Stimulated activated CD4-positive, alpha-beta T cell treated with anti-CD3 and anti-CD28 coated beads, Interleukin-4, amount 100 ng/mL, for 24 hours (primary cell): ENCODE results near the gene TK1.

Experiments
- DNase-seq: peaks from one replicate; pipeline ENCODE4 v3.0.0-alpha.2; 2020

TK1 gene

DNA sequence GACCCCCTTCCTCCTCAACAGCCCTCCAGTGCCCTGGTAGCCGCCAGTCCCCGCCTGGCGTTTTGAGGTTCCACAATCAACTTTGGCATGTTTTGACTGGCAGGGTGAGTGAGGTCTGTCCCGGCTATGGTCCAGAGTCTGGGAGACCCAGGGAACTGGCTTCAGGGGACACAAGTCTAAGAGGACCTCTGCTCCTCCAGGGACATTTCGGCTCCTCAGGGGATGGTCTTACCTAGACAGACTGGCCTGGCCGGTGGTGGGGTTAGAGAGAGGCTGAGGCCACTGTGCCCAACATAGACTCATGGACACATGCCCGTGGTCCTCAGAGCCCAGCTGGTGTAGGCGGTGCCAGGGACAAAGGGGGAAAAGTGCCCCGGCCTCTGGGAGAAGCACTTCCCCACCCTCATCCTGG lies 54.1 kb downstream of the TK1 start:
- no peak for DNase-seq

DNA sequence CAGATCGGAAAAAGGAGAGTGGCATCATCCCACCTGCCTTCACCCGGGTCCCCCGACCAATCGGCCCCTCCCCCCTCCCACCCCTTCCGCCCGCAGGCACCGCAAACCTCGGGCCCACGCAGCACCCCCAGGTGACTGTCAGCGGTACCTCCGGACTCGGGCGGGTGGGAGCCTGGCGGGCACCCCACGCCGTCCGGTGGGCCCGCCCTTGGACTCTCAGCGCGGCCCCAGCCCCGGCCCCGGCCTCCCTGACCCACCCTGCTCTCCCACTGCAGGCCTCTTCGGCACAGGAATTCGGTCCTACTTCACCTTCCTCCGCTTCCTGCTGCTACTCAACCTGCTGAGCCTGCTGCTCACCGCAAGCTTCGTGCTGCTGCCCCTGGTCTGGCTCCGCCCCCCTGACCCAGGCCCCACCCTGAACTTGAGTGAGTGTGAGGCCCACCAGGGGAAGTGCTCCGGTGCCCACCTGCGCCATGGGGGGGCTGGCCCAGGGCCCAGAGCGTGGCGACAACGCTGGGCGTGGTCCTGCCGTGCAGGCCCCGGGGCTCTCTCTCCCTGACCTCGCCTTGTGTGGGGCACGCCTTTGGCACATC lies 54.7 kb downstream of the TK1 start:
- DNase-seq: peak; percentile 63

DNA sequence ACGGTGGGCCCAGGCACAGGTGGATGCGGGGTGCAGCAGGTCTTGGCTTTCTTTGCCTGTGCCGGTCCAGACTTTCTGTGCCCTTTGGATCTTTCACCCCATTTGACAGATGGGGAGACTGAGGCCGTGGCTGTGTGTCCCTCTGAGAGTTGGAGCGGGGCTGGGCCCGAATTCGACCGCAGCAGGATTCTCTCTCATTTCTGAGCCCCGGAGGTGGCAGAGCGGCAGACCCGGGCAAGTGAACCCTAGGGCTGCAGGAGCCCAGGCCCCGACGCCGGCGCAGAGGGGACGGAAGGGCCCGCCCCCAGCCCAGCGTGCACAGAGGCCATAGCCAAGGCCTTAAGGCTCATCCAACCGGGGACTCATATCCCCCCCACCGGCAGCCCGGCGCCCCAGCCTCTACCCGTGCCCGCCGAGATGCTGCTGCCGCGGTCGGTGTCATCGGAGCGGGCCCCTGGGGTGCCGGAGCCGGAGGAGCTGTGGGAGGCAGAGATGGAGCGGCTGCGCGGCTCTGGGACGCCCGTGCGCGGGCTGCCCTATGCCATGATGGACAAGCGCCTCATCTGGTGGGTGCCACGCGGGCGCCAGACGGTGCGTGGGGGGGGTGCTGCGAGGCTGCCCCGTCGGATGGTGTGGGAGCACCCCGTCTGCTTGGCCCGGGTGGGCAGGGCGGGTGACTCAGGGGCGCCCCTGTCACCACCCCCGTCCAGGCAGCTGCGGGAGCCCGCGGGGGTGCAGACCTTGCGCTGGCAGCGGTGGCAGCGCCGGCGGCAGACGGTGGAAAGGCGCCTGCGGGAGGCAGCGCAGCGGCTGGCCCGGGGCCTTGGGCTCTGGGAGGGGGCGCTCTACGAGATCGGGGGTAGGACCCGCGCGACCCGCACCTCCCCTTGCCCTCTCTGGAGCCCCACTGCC lies 55.4 kb downstream of the TK1 start:
- peak; percentile 49 for DNase-seq

DNA sequence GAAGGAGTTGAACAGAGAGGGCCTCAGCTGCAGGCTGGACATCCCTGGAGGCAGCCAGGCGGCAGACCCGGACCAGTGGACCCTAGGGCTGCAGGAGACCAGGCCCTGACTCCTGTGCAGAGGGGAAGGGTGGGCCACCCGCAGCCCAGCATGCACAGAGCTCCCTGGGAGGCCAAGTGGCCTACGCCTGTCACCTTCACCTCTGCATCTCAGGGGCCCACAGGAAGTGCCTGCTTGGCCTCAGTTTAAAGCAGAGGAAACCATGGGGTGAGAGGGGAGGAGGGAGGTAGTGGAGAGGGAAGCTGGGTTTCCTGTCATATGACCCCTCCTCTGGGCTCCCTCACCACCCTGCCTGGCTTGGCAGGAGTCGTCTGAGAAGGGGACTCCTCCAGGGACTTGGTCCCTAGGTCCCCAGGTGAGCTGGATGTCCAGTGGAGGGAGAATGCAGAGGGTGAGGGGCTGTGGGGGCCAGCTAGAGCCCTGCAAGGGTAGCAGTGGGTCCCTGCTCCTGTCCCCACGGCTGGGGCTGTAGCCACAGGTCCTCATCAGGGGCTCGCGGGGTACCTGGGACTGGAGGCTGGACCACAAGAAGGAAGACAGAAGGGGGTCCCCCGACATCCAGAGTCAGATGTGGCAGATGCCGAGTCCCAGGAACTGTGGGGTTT lies 56.3 kb downstream of the TK1 start, which contains the start of gene TMC8:
TMC8 (plus strand) TSS at position 335 of the 665 bp plus-strand sequence. CDS start 818 bp downstream, outside the sequence.
- peak; percentile 70 for DNase-seq

DNA sequence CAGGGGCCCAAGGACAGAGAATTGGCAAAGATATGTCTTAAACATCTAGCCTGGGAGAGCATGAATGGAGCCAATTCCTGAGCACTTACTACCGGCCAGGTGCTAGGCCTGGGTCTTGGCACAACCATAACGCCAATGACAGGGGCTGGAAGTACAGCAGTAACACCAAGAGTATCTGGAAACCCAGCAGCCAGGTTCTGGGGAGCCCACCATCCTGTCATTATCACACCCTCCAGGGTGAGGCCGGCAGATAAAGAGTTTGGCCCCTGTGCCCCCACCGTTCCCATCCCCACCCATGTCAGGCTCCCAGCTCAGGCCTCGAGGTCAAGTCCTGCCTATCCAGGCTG lies 56.8 kb downstream of the TK1 start:
- DNase-seq: no peak

DNA sequence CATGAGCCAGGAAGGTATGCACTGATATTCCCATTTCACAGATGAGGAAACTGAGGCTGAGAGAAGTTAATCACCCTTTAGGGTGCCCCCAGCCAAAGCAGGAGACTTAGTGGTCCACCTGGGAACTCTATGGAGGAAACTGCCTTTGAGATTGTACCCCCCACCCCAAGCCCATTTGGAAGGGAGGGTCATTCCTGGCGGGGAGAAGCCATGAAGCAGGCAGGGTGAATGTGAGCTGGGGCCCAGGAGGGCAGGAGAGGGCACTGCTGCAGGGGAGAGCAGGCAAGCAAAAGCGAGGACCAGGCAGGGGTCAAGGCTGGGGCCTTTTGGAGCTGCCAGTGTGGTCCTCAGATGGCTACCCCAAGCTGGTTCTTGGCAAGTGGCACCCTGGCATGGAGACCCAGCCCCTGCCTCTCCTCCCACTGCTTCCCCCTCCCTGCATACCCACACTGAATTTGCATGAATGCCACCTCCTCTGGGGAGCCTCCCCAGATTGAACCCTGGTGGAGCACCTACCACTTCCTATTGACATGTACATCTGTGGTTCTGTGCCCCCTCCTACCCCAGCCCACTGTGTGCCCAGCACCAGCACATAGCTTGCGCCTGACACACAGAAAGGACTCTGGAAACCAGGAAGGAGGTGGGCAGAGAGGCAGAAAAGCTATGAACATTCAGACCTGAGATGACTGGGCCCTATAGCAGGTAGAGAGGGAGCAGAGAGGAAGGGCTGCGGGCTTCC lies 57.3 kb downstream of the TK1 start:
- DNase-seq: no peak

DNA sequence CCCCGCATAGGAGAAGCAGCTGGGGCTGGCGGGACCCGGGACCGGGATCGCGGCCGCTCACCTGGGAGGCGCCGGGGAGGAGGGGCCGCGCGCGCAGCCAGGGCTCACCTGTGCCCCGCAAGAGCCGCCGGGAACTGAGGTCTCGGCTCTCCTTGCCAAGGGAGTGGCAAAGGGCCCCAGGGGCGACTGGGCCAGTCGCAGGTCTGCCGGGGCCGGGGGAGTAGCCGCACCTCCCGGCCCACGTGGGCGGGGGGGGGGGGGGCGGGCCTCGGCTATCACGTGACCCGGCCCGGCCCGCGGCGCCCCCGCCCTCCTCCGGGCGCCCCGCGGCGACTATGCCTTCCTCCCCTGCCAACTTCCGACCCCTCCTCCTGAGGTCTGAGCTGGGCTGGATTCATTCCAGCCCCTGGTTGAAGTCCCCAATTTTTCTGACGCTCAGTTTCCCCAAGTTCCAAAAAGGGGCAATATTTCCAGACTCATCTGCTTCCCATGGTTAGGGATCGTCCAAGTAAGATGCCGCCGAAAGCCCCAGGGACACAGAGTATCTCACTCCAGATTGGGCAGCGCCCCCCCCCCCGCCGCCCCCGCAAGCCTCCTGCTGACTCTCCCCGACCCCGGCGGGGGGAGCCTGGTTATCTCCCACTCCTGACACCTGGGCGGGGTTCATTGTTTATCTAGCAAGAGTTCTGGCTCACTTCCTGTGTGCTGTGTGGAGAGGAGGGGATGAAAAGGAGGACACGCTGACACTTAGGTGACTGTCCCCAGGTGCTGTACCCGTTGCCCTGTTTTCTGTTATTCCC lies 58.1 kb downstream of the TK1 start, which contains the start of gene TMC6:
TMC6 (minus strand) TSS at position 205 of the 800 bp plus-strand sequence. CDS start 1,923 bp downstream, outside the sequence.
- DNase-seq: peak; percentile 59

DNA sequence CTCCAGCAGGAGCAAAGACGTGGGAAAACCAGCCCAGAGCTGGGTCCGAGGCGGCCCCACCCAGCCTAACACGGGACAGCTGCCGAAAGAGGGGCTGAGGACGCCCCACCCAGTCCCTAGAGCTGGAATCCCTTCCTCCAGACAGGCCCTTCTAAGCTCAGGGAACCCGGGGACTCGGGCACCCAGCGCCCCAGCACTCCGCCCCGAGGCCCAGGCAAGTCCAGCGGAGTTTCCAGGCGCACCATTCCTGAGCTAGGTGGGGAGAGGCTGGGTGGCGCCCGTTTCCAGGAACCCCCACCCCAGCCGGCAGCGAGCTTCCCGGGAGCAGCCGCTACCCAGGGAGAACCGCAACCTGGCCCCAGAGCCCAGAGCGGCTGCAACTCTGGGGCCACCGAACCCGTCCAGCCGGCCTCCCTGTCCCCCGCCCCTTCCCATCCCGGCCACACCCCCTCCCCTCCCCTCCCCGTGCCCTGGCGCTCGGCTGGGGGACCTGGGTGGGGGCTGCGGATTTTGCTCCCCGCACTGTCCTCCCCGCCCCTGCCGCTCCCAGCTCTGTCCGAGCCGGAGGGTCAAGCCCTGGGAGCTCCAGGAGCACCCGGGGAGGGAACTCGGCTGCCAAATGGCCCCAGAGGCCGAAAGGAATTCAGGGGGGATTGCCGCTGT lies 58.8 kb downstream of the TK1 start:
- no peak for DNase-seq

DNA sequence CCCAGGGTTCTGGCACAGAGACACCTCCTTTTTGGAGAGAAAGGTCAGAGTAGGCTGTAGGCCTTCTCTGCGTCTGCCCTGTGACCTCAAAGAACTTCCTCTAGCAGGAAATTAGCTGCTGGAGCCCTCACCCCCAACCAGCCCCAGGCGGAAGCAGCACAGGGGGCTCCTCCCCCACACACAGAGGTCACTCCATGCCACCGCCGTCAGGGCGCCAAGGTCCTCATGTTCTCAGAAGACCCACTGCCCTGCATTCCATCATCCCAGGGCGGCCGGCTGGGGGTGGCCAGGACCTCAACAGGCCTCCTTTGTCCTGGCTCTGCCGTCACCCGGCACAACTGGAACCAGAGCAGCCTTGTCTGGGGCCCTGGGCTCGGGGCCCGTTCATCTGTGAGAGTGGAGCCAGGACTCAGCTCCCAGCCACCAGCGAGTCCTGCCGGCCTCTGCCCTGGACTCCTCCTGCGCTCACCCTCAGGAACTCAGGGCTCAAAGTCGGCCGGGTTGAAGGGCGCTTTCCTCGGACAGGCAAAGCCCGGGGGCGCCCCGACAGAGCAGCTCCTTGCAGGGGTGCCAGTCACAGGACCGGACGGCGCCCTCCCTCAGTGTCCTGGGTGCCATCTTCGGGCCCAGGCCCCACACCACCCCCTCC lies 59.5 kb downstream of the TK1 start:
- peak; percentile 62 for DNase-seq

DNA sequence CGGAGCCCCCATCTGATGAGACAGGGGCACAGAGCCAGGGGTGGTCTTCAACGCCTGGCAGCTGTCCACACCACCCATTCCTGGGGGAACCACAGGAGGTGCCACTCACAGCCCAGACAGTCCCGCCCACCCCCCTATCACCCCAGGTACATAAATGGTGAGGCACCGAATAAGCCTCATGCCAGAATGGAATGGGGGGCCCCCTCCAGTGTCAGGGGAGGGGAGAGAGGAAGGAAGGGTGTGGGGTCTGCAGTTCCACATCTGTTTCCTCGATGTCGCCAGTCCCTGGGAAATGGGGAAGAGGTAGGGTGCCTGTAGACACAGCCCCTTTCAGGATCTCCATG lies 60.0 kb downstream of the TK1 start:
- DNase-seq: no peak

DNA sequence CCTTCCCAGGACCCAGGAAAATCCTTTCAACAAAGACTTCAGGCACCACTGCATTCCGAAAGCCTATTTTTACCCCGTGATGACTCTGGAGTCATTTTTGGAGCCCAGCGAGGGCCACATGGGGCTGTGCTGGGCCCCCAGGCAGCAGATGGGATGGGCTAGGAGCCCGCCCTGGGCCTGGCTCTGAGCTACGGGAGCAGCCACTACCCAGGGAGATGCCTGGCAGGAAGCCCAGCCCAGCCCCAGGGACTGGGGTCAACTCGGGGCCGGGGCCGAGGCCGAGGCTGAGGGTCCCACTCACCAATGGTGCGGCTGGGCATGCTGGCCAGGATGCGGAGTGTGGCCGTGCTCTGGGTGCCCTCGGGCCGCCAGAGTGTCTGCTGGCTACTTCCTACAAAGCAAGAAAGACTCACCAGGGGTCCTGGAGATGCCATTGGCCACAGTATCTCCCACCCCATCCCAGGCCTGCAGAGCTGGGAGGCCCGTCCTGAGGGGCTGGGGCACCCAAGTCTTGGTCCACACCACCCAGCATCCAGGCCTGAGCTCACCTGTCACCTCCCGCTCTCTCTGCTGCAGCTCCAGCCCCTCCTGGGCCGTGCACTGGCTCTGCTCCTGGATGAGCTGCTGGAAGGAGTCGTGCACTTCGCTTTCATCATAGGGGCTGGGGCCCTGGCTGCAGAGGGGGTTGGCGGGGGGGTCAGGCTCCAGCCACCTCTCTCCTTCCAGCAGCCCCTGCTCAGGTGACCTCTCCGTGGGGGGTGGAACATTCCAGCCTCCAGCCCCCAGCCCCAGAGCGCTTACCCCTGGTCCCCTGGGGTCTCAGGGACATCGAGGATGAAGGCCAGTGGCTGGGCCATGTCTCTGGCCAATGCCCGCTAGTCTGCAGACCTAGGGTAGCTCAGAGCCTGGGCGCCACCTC lies 60.6 kb downstream of the TK1 start:
- DNase-seq: no peak

DNA sequence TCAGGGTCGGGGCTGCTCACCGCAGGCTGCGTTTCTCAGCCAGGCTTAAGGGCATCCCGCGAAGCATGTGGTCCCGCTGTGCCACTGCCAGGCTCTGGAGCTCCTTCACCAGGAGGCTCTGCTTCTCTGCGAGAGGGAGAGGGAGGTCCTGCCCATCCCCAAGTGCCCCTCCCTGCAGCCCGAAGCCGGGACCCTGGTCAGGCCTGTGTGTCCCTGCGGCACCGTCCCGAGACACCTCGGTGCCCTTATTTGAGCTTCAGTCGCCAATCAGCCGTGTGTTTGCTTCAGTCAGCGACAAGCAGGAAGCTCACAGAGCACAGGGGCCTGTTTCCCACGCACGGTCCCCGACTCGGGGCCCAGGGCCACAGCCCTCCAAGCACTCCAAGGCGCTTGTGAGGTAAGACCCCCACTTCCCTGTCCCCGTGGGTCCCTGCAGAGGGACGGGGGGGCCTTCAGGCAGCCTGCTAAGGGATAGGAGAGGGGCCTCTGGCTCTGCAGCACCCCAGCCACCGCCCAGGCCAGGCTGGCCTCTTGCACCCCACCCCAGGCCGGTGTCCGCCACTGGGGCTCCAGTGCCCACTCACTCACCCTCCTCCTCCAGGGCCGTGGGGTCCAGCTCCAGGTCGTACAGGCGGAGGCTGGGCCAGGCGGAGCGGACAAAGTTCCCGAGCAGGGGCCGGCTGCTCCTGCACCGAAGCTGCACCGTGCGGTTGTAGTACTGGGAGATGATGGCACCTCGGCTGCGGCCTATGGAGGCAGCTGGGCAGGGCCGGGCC lies 61.5 kb downstream of the TK1 start:
- peak; percentile 51 for DNase-seq

DNA sequence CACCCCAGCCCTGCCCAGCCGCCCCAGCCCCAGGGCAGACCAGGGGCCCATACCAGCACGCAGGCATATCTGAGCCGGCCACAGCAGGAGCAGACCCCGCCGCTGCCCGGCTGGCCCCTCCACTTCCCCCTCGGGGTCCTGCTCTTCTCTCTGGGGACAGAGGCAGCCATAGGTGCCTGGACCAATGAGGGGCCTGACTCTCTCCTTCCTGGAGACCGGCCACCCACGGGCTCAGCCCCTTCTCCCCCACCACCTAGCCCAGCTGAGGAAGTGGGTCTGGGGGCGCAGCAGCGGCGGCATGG lies 62.1 kb downstream of the TK1 start:
- no peak for DNase-seq
